Sigmoid colon (tissue), 7 donors: ENCODE measurements around the gene SUPT3H. TPM values are rescaled to one million over a fixed set of nuclear protein-coding genes. Genes with fewer than 3 reads are reported as not detected.

Experiments used
- DNase-seq: peaks from one replicate; pipeline ENCODE4 v3.0.0-alpha.2; 2019
- H3K27ac ChIP-seq, 4 donors: fragments of 200-600 bp; sonication (generic); one replicate each; pipeline ENCODE4 v1.5.1; 2016 to 2019; ENCODE audit warnings: mild to moderate bottlenecking in 1 of 4
- H3K27me3 ChIP-seq, 3 donors: fragments of 200-600 bp; sonication (generic); one replicate each; pipeline ENCODE4 v1.5.1; 2019; ENCODE audit warnings: mild to moderate bottlenecking in 1 of 3
- H3K36me3 ChIP-seq, 4 donors: fragments of 200-600 bp; sonication (generic); one replicate each; pipeline ENCODE4 v1.5.1; 2016 to 2019
- H3K4me1 ChIP-seq, 4 donors: fragments of 200-600 bp; sonication (generic); one replicate each; pipeline ENCODE4 v1.5.1; 2017 to 2019
- H3K4me3 ChIP-seq, 4 donors: fragments of 200-600 bp; sonication (generic); one replicate each; pipeline ENCODE4 v1.5.1; 2017 to 2019; ENCODE audit warnings: mild to moderate bottlenecking in 2 of 4, moderate library complexity in 1 of 4
- H3K9me3 ChIP-seq, 4 donors: fragments of 200-600 bp in 3 of 4; sonication (generic) in 3 of 4; one replicate each; pipeline versions ENCODE4 v1.5.1 to v1.6.1; 2013 to 2019
- EP300 ChIP-seq, 4 donors: sonication (generic); formaldehyde crosslinking; IDR thresholded peaks; one replicate each; pipeline ENCODE4 v1.6.1; 2017; ENCODE audit warnings: antibody characterized with exemption in 4 of 4
- POLR2A ChIP-seq, 2 donors: fragments of 450-650 bp; IDR thresholded peaks; one replicate each; pipeline ENCODE4 v1.6.1; 2016; ENCODE audit warnings: antibody characterized with exemption in 2 of 2, mild to moderate bottlenecking in 2 of 2, moderate library complexity in 2 of 2
- POLR2AphosphoS5 ChIP-seq, 4 donors: sonication (generic); formaldehyde crosslinking; IDR thresholded peaks; one replicate each; pipeline ENCODE4 v1.6.1; 2017; ENCODE audit warnings: antibody characterized with exemption in 4 of 4
- WGBS, 2 donors: extraction: QIAGEN DNeasy Blood & Tissue Kit; methylation state at CpG; one replicate each; pipeline ENCODE4 v1.1.7; 2013; 5-methylcytosine and 5-hydroxymethylcytosine counted together
- intact Hi-C: fragments of 100-400 bp; cut with DNase I; formaldehyde crosslinking; loops from one replicate; pipeline ENCODE4 v1.15.1; 2023
- polyA plus RNA-seq, 3 donors: library from polyadenylated mRNA; stranded (reverse); fragments of 200-250 nt; gene quantifications; one replicate each; pipeline ENCODE4 v1.2.3, GENCODE V29; 2013
- small RNA-seq, 3 donors: library from RNA; depleted of rRNA; stranded (forward); fragments of <200 nt; gene quantifications; one replicate each; pipeline ENCODE3, GENCODE V24; 2016
- total RNA-seq, 4 donors: library from RNA; depleted of rRNA; stranded (reverse); fragments of >200 nt; gene quantifications; one replicate each; pipeline ENCODE4 v1.1.0, GENCODE V29; 2016
- TF ChIP-seq, protein P1 (sequence below), 4 experiments: fragments of 450-650 bp in 3 of 4; fragments of 200-600 bp in 1 of 4; IDR thresholded peaks; one replicate each; pipeline ENCODE4 v1.5.1; 2016 to 2019; ENCODE audit warnings: antibody characterized with exemption in 4 of 4, mild to moderate bottlenecking in 3 of 4, moderate library complexity in 2 of 4
- donor health status: healthy with polysubstance abuse.
- donor health status: Bipolar disorder and iron deficiency.
- donor health status: healthy.

The SUPT3H gene
- total and polyA plus RNA-seq, 7 donors, result 1.6 to 18.2 (median 10.6) TPM

GRCh38 chr6:44780161-44780560 is 597.6 kb downstream of the SUPT3H start:
- no peak overlapping the region for H3K27ac ChIP-seq
- peaks cover 0 to 3% (median 0%) of the 10 kb centered on the region in 4 donors for H3K4me1 ChIP-seq
- H3K27me3 ChIP-seq, result no peaks in the 10 kb centered on the region
- no peaks in the 10 kb centered on the region for H3K36me3 ChIP-seq
- no peak for DNase-seq
- 96 to 97% methylated on average over 7 of the region's 7 CpGs for WGBS, 2 donors
- intact Hi-C loops, result no loop called here
- no peaks in the 10 kb centered on the region for H3K9me3 ChIP-seq
- no peak overlapping the region for H3K4me3 ChIP-seq
- TF ChIP-seq EP300 (IDR thresholded peaks at IDR 0.05), result no peak
- no peak for TF ChIP-seq POLR2A (IDR thresholded peaks at IDR 0.05)
- TF ChIP-seq, protein P1, sequence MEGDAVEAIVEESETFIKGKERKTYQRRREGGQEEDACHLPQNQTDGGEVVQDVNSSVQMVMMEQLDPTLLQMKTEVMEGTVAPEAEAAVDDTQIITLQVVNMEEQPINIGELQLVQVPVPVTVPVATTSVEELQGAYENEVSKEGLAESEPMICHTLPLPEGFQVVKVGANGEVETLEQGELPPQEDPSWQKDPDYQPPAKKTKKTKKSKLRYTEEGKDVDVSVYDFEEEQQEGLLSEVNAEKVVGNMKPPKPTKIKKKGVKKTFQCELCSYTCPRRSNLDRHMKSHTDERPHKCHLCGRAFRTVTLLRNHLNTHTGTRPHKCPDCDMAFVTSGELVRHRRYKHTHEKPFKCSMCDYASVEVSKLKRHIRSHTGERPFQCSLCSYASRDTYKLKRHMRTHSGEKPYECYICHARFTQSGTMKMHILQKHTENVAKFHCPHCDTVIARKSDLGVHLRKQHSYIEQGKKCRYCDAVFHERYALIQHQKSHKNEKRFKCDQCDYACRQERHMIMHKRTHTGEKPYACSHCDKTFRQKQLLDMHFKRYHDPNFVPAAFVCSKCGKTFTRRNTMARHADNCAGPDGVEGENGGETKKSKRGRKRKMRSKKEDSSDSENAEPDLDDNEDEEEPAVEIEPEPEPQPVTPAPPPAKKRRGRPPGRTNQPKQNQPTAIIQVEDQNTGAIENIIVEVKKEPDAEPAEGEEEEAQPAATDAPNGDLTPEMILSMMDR (IDR thresholded peaks at IDR 0.05), result no peak
- no peak for TF ChIP-seq POLR2AphosphoS5 (IDR thresholded peaks at IDR 0.05)

DNA sequence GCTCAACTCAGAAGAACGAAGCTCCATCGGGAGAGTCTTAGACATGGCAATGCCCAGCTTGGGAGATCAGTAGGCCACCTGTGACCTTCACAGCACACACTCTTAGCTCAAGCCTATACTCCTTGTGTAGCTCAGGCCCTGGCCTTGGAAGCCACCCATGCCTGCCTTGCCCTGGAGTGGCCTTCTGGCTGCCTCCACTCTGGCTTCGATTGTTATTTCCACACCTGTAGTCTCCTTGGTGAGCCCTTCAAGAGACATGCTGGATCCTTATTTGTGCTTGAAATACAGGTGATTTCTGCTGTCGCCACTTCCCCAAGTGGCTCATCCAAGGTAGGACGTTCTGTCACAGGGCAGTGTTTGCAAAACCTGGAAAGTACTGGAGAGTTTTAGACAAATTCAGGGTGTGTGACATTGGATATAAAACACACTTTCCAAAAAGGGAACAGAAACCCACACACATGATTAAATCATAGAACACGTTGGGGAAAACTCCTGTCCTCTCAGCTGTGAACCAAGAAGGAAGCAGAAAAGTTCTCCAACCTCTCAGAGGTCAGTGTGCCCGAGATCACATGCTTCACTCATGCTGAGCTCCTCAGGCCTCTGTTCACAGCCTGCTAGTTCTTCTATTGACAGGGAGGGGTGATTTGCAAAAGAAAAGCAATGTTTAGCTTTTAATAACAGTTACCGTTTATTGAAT is 598.5 kb downstream of the SUPT3H start:
- Histone ChIP-seq H3K9me3 (no peaks in the 10 kb centered on the region), H3K4me1 (peaks cover 0 to 3% (median 0%) of the 10 kb centered on the region in 4 donors), H3K27me3 (no peaks in the 10 kb centered on the region), H3K4me3 (no peak overlapping the region), H3K27ac (no peak overlapping the region), H3K36me3 (no peaks in the 10 kb centered on the region)
- 72 to 78% methylated on average over 8 of the region's 8 CpGs for WGBS, 2 donors
- intact Hi-C loops, result no loop called here
- DNase-seq, result no peak
- TF ChIP-seq EP300 (IDR thresholded peaks at IDR 0.05), result no peak
- TF ChIP-seq, protein P1 (IDR thresholded peaks at IDR 0.05), result no peak
- TF ChIP-seq POLR2AphosphoS5 (IDR thresholded peaks at IDR 0.05), result no peak
- TF ChIP-seq POLR2A (IDR thresholded peaks at IDR 0.05), result no peak

Small RNA genes lying within 50 kb of the gene (small RNA-seq; reads per million reads assigned to genes)
- 0 reads per million in 3 donors for gene MIR586

Other genes with a start within 250 kb of the SUPT3H start
- gene RUNX2, start 49.6 kb downstream of the SUPT3H start, total RNA-seq, result 1 to 10 TPM; 2.9 to 4.7 (median 4.4) TPM
- 1 to 10 TPM in 2 of 3 donors, under 1 TPM in 1; 0.92 to 2.5 (median 1.2) TPM for gene RUNX2, start 49.6 kb downstream of the SUPT3H start, polyA plus RNA-seq